Measurements from ENCODE around the gene CYP2D6.
"Not testable (repeated sequence)": the region's sequence is repeated elsewhere in the genome, so short reads cannot be mapped to it uniquely, and the experiment has no call there.

CYP2D6 gene

GRCh38 chr22:42158456-42159132 is 28.0 kb upstream of the CYP2D6 start:
- no peak for DNase-seq (ENCODE audit: low spot score)

- no peak for DNase-seq (ENCODE audit: low spot score)
Observed at GRCh38 chr22:42156598-42156997, 26.0 kb upstream of the CYP2D6 start.

GRCh38 chr22:42156121-42156520 is 25.5 kb upstream of the CYP2D6 start:
- DNase-seq (ENCODE audit: low spot score): no peak

GRCh38 chr22:42155053-42155543 is 24.5 kb upstream of the CYP2D6 start:
- no peak for DNase-seq (ENCODE audit: low spot score)

GRCh38 chr22:42154293-42155052 is 23.9 kb upstream of the CYP2D6 start:
- no peak for DNase-seq (ENCODE audit: low spot score)

GRCh38 chr22:42152661-42153270 is 22.2 kb upstream of the CYP2D6 start:
- no peak for DNase-seq (ENCODE audit: low spot score)

- no peak for DNase-seq (ENCODE audit: low spot score)
Observed at GRCh38 chr22:42151924-42152635, 21.5 kb upstream of the CYP2D6 start.

GRCh38 chr22:42150727-42151590 is 20.3 kb upstream of the CYP2D6 start:
- no peak for DNase-seq (ENCODE audit: low spot score)

- not testable (repeated sequence) for DNase-seq (ENCODE audit: low spot score)
Observed at GRCh38 chr22:42149798-42150197, 19.2 kb upstream of the CYP2D6 start.

GRCh38 chr22:42145175-42145574 is 14.6 kb upstream of the CYP2D6 start:
- DNase-seq (ENCODE audit: low spot score): no peak

- DNase-seq (ENCODE audit: low spot score): not testable (repeated sequence)
Observed at GRCh38 chr22:42143859-42144822, 13.5 kb upstream of the CYP2D6 start.

- no peak for DNase-seq (ENCODE audit: low spot score)
Observed at GRCh38 chr22:42142771-42143461, 12.3 kb upstream of the CYP2D6 start.

- DNase-seq (ENCODE audit: low spot score): not testable (repeated sequence)
Observed at GRCh38 chr22:42141307-42142057, 10.9 kb upstream of the CYP2D6 start.

GRCh38 chr22:42140153-42140552 is 9.5 kb upstream of the CYP2D6 start:
- not testable (repeated sequence) for DNase-seq (ENCODE audit: low spot score)

- not testable (repeated sequence) for DNase-seq (ENCODE audit: low spot score)
Observed at GRCh38 chr22:42139508-42139907, 8.9 kb upstream of the CYP2D6 start.

GRCh38 chr22:42138972-42139371 is 8.4 kb upstream of the CYP2D6 start:
- DNase-seq (ENCODE audit: low spot score): no peak

- DNase-seq (ENCODE audit: low spot score): no peak
Observed at GRCh38 chr22:42138122-42138770, 7.6 kb upstream of the CYP2D6 start.

- not testable (repeated sequence) for DNase-seq (ENCODE audit: low spot score)
Observed at GRCh38 chr22:42135688-42136087, 5.1 kb upstream of the CYP2D6 start.
